NCI-H748 treated with DMSO at 0.1 percent for 48 hours (cell line): ENCODE data around the gene INSYN2A.

Experiments
- DNase-seq: peaks from one replicate; lab custom pipeline; 2025; lab: John Stamatoyannopoulos, UW

INSYN2A gene

GRCh38 chr10:127195571-127196281, 665 bp downstream of the INSYN2A start:
- no peak for DNase-seq

GRCh38 chr10:127195041-127195506, 1.3 kb downstream of the INSYN2A start:
- no peak for DNase-seq

- no peak for DNase-seq
Observed at GRCh38 chr10:127194599-127194998, 1.8 kb downstream of the INSYN2A start.

- no peak for DNase-seq
Observed at GRCh38 chr10:127194111-127194510, 2.3 kb downstream of the INSYN2A start.

GRCh38 chr10:127193125-127193524, 3.3 kb downstream of the INSYN2A start:
- no peak for DNase-seq

GRCh38 chr10:127190427-127190826, 6.0 kb downstream of the INSYN2A start:
- DNase-seq: no peak

- no peak for DNase-seq
Observed at GRCh38 chr10:127189226-127189625, 7.2 kb downstream of the INSYN2A start.

- DNase-seq: no peak
Observed at GRCh38 chr10:127186813-127187212, 9.6 kb downstream of the INSYN2A start.

GRCh38 chr10:127184582-127184981, 11.8 kb downstream of the INSYN2A start:
- no peak for DNase-seq

- no peak for DNase-seq
Observed at GRCh38 chr10:127182161-127182560, 14.2 kb downstream of the INSYN2A start.

- DNase-seq: no peak
Observed at GRCh38 chr10:127179612-127180250, 16.7 kb downstream of the INSYN2A start.

GRCh38 chr10:127176649-127177048, 19.7 kb downstream of the INSYN2A start:
- no peak for DNase-seq

GRCh38 chr10:127175357-127176110, 20.9 kb downstream of the INSYN2A start:
- no peak for DNase-seq

- no peak for DNase-seq
Observed at GRCh38 chr10:127174866-127175265, 21.5 kb downstream of the INSYN2A start.

- DNase-seq: no peak
Observed at GRCh38 chr10:127168261-127168660, 28.1 kb downstream of the INSYN2A start.

- DNase-seq: no peak
Observed at GRCh38 chr10:127162841-127163240, 33.5 kb downstream of the INSYN2A start.

- DNase-seq: no peak
Observed at GRCh38 chr10:127161482-127161881, 34.9 kb downstream of the INSYN2A start.

GRCh38 chr10:127159648-127160245, 36.6 kb downstream of the INSYN2A start:
- DNase-seq: no peak

- DNase-seq: no peak
Observed at GRCh38 chr10:127158662-127159061, 37.7 kb downstream of the INSYN2A start.

- no peak for DNase-seq
Observed at GRCh38 chr10:127157506-127158200, 38.7 kb downstream of the INSYN2A start.

- DNase-seq: no peak
Observed at GRCh38 chr10:127157089-127157488, 39.3 kb downstream of the INSYN2A start.
